IMR-90 (cell line): ENCODE data around the gene MGAT3. TPM values are rescaled to one million over a fixed set of nuclear protein-coding genes. Genes with fewer than 3 reads are reported as not detected.

ENCODE experiments used
- ATAC-seq: fragments of 200-7000 bp; cut with Tn5 transposase; 2 replicates; pipeline ENCODE4 v1.9.1; 2020; ENCODE audit warnings: low read depth, mild to moderate bottlenecking, moderate library complexity
- BruUV-seq: library from RNA; stranded (reverse); fragments of 400-500 nt; replicated peaks from 2 replicates; lab custom pipeline; 2021; lab: Mats Ljungman, UMichigan
- CTCF ChIA-PET: fragments of 300-600 bp; formaldehyde crosslinking; extraction: SDS; loops from one replicate; lab custom pipeline; 2021; ENCODE audit warnings: antibody characterized with exemption; lab: Yijun Ruan, JAX
- POLR2A ChIA-PET: fragments of 300-600 bp; sonication (Branson Sonifier 250); formaldehyde crosslinking; loops from one replicate; lab custom pipeline; 2022; ENCODE audit warnings: antibody characterized with exemption; ENCODE audit not compliant: unreplicated experiment; lab: Charles Lee
- DNase-seq: peaks from one replicate; pipeline ENCODE4 v3.0.0; 2013
- H2AFZ ChIP-seq: replicated peaks from 2 replicates; pipeline ENCODE3; 2013; ENCODE audit warnings: low read length, mild to moderate bottlenecking; ENCODE audit not compliant: poor library complexity
- H2AK5ac ChIP-seq: 2 replicates; pipeline ENCODE4 v1.6.1; 2013; ENCODE audit warnings: low read depth, low read length, inconsistent platforms
- H2AK9ac ChIP-seq: replicated peaks from 2 replicates; pipeline ENCODE3; 2013; ENCODE audit warnings: mild to moderate bottlenecking, low read depth, low read length, moderate library complexity; ENCODE audit not compliant: poor library complexity
- H2BK120ac ChIP-seq: 2 replicates; pipeline ENCODE4 v1.6.1; 2013; ENCODE audit warnings: low read depth, low read length, inconsistent platforms
- H2BK15ac ChIP-seq: 3 replicates; pipeline ENCODE4 v1.6.1; 2013; ENCODE audit warnings: low read depth, low read length, inconsistent platforms
- H2BK20ac ChIP-seq: 2 replicates; pipeline ENCODE4 v1.6.1; 2013; ENCODE audit warnings: low read depth, mild to moderate bottlenecking, inconsistent platforms, low read length, moderate library complexity
- H2BK5ac ChIP-seq: 2 replicates; pipeline ENCODE4 v1.6.1; 2013; ENCODE audit warnings: mild to moderate bottlenecking, low read depth, low read length, inconsistent platforms; ENCODE audit not compliant: poor library complexity, severe bottlenecking
- H3K14ac ChIP-seq: replicated peaks from 2 replicates; pipeline ENCODE4 v1.6.1; 2013; ENCODE audit warnings: low read depth, low read length, inconsistent platforms
- H3K18ac ChIP-seq: 2 replicates; pipeline ENCODE4 v1.6.1; 2013; ENCODE audit warnings: low read depth, low read length, control low read depth
- H3K23ac ChIP-seq: 2 replicates; pipeline ENCODE4 v1.6.1; 2013; ENCODE audit warnings: low read depth, low read length, inconsistent platforms
- H3K27ac ChIP-seq: 2 replicates; pipeline ENCODE4 v1.5.1; 2013; ENCODE audit warnings: mild to moderate bottlenecking, control low read depth, low read length; ENCODE audit not compliant: insufficient read depth
- H3K27me3 ChIP-seq: 2 replicates; pipeline ENCODE4 v1.6.1; 2013; ENCODE audit warnings: low read length; ENCODE audit not compliant: control insufficient read depth, insufficient read depth
- H3K36me3 ChIP-seq: 2 replicates; pipeline ENCODE4 v1.6.1; 2013; ENCODE audit warnings: low read length, mixed read lengths; ENCODE audit not compliant: control insufficient read depth, insufficient read depth
- H3K4ac ChIP-seq: 2 replicates; pipeline ENCODE4 v1.6.1; 2013; ENCODE audit warnings: low read depth, low read length, inconsistent platforms
- H3K4me1 ChIP-seq: 2 replicates; pipeline ENCODE4 v1.6.1; 2013; ENCODE audit warnings: low read length, mixed read lengths; ENCODE audit not compliant: control insufficient read depth, insufficient read depth
- H3K4me2 ChIP-seq: 2 replicates; pipeline ENCODE4 v1.6.1; 2013; ENCODE audit warnings: low read depth, mild to moderate bottlenecking, control low read depth, low read length, moderate library complexity
- H3K4me3 ChIP-seq: 2 replicates; pipeline ENCODE4 v1.5.1; 2013; ENCODE audit warnings: low read depth, mild to moderate bottlenecking, control low read depth, low read length, moderate library complexity; ENCODE audit not compliant: insufficient read depth
- H3K56ac ChIP-seq: 2 replicates; pipeline ENCODE4 v1.6.1; 2013; ENCODE audit warnings: low read length, inconsistent platforms; ENCODE audit not compliant: insufficient read depth; ENCODE audit errors: extremely low read depth
- H3K79me1 ChIP-seq, 2 experiments: 2 replicates each; pipeline ENCODE4 v1.6.1; 2013; ENCODE audit warnings: low read length in 2 of 2, inconsistent platforms in 1 of 2, low read depth in 1 of 2
- H3K9ac ChIP-seq: 2 replicates; pipeline ENCODE4 v1.6.1; 2013; ENCODE audit warnings: low read depth, low read length, control low read depth
- H3K9me1 ChIP-seq: 2 replicates; pipeline ENCODE4 v1.6.1; 2013; ENCODE audit warnings: low read length, inconsistent platforms; ENCODE audit not compliant: insufficient read depth
- H3K9me3 ChIP-seq: 2 replicates; pipeline ENCODE4 v1.6.1; 2013; ENCODE audit warnings: low read length; ENCODE audit not compliant: control insufficient read depth, insufficient read depth
- H4K20me1 ChIP-seq: 2 replicates; pipeline ENCODE4 v1.6.1; 2013; ENCODE audit warnings: low read length, inconsistent platforms; ENCODE audit not compliant: insufficient read depth
- H4K5ac ChIP-seq: 2 replicates; pipeline ENCODE4 v1.6.1; 2013; ENCODE audit warnings: mild to moderate bottlenecking, low read depth, low read length, control low read depth
- H4K8ac ChIP-seq, 2 experiments: 2 replicates each; pipeline ENCODE4 v1.6.1; 2013; ENCODE audit warnings: low read depth in 2 of 2, low read length in 2 of 2, control low read depth in 1 of 2, inconsistent platforms in 1 of 2
- H4K91ac ChIP-seq: 2 replicates; pipeline ENCODE4 v1.6.1; 2013; ENCODE audit warnings: low read depth, low read length, inconsistent platforms; ENCODE audit not compliant: insufficient read depth
- BHLHE40 ChIP-seq: fragments of 150-350 bp; IDR thresholded peaks from 2 replicates; pipeline ENCODE4 v1.6.1; 2016; ENCODE audit warnings: mild to moderate bottlenecking, low read depth, low read length
- CEBPB ChIP-seq: IDR thresholded peaks from 2 replicates; pipeline ENCODE4 v1.6.1; 2012; ENCODE audit warnings: low read depth, low read length, improper control_type of control experiment
- CHD1 ChIP-seq: IDR thresholded peaks from 2 replicates; pipeline ENCODE4 v1.6.1; 2012; ENCODE audit warnings: low read depth, low read length, improper control_type of control experiment
- CTCF ChIP-seq: conservative IDR thresholded peaks from 2 replicates; pipeline ENCODE4 v1.5.1; 2012; ENCODE audit warnings: mild to moderate bottlenecking, low read depth, low read length, improper control_type of control experiment
- ELK1 ChIP-seq: fragments of 150-350 bp; IDR thresholded peaks from 2 replicates; pipeline ENCODE4 v1.6.1; 2016; ENCODE audit warnings: low read depth, mild to moderate bottlenecking, low read length, moderate library complexity, borderline replicate concordance
- FOS ChIP-seq: fragments of 150-350 bp; IDR thresholded peaks from 2 replicates; pipeline ENCODE4 v1.6.1; 2016; ENCODE audit warnings: low read depth, low read length
- MAFK ChIP-seq: IDR thresholded peaks from 2 replicates; pipeline ENCODE4 v1.6.1; 2012; ENCODE audit warnings: low read depth, low read length, improper control_type of control experiment
- MAZ ChIP-seq: IDR thresholded peaks from 2 replicates; pipeline ENCODE4 v1.6.1; 2012; ENCODE audit warnings: low read depth, mild to moderate bottlenecking, low read length, improper control_type of control experiment, moderate library complexity, borderline replicate concordance
- MXI1 ChIP-seq: IDR thresholded peaks from 2 replicates; pipeline ENCODE4 v1.6.1; 2012; ENCODE audit warnings: low read depth, mild to moderate bottlenecking, low read length, moderate library complexity, borderline replicate concordance
- NFE2L2 ChIP-seq: fragments of 150-350 bp; IDR thresholded peaks from 2 replicates; pipeline ENCODE4 v1.6.1; 2016; ENCODE audit warnings: low read depth, mild to moderate bottlenecking, low read length
- POLR2A ChIP-seq: IDR thresholded peaks from 2 replicates; pipeline ENCODE4 v1.6.1; 2012; ENCODE audit warnings: mild to moderate bottlenecking, low read depth, low read length
- RAD21 ChIP-seq: IDR thresholded peaks from 2 replicates; pipeline ENCODE4 v1.6.1; 2012; ENCODE audit warnings: low read length, improper control_type of control experiment
- RCOR1 ChIP-seq: IDR thresholded peaks from 2 replicates; pipeline ENCODE4 v1.6.1; 2012; ENCODE audit warnings: mild to moderate bottlenecking, low read length, improper control_type of control experiment; ENCODE audit not compliant: insufficient replicate concordance
- RFX5 ChIP-seq: IDR thresholded peaks from 2 replicates; pipeline ENCODE4 v1.8.0; 2012; ENCODE audit warnings: low read depth, mild to moderate bottlenecking, low read length, moderate library complexity
- SMC3 ChIP-seq: fragments of 150-350 bp; IDR thresholded peaks from 2 replicates; pipeline ENCODE4 v1.6.1; 2016; ENCODE audit warnings: low read depth, mild to moderate bottlenecking, antibody characterized with exemption, low read length, moderate library complexity
- USF2 ChIP-seq: fragments of 150-350 bp; IDR thresholded peaks from 2 replicates; pipeline ENCODE4 v1.6.1; 2017; ENCODE audit warnings: mild to moderate bottlenecking, antibody characterized with exemption, low read length, low read depth
- WGBS, 2 experiments: methylation state at CpG; one replicate each; pipeline versions ENCODE4 v1.1.5 to v1.1.7; 2013; ENCODE audit warnings: missing lambda C conversion rate in 2 of 2; ENCODE audit not compliant: insufficient read length in 1 of 2; ENCODE audit errors: extremely low coverage in 2 of 2; 5-methylcytosine and 5-hydroxymethylcytosine counted together
- dilution Hi-C: fragments of 300-500 bp; cut with HindIII; formaldehyde crosslinking; loops from one replicate; pipeline ENCODE4 v1.14.3; 2018; ENCODE audit warnings: low sequenced_read_pairs; ENCODE audit not compliant: unreplicated experiment
- in situ Hi-C: fragments of 300-500 bp; cut with MboI; formaldehyde crosslinking; loops from 3 replicates; pipeline ENCODE4 v1.14.3; 2019; ENCODE audit warnings: low sequenced_read_pairs, inconsistent platforms, mixed read lengths
- intact Hi-C: fragments of 100-400 bp; cut with micrococcal nuclease; formaldehyde crosslinking; loops from 2 replicates; pipeline ENCODE4 v1.10.0; 2022
- polyA plus RNA-seq, 3 experiments: library from polyadenylated mRNA; depleted of rRNA; stranded (reverse); fragments of >200 nt; gene quantifications; 2 replicates each; pipeline ENCODE4 v1.2.3, GENCODE V29; 2012; ENCODE audit warnings: low replicate concordance in 1 of 3
- total RNA-seq: library from RNA; depleted of rRNA; stranded (reverse); fragments of >200 nt; gene quantifications from 2 replicates; pipeline ENCODE4 v1.2.3, GENCODE V29; 2012

Gene MGAT3
- total and polyA plus RNA-seq, 2 of the 4 experiments (the other 2 are of a cell fraction) = 0.36 to 1.1 TPM

GRCh38 chr22:39477542-39477941 is 20.7 kb downstream of the MGAT3 start:
- WGBS, 2 experiments = 100% methylated on average over 1 of the region's 9 CpGs; no CpG with 5 or more reads in 1 of the 2 experiments
- dilution Hi-C loops = no loop called here
- H4K91ac ChIP-seq = no peak overlapping the region
- no peak overlapping the region for H3K14ac ChIP-seq
- H3K56ac ChIP-seq = no peak overlapping the region
- no peak for TF ChIP-seq RFX5
- TF ChIP-seq BHLHE40 = no peak
- no peak for TF ChIP-seq MAZ
- TF ChIP-seq FOS = no peak
- no peak for TF ChIP-seq CHD1
- no peak for TF ChIP-seq NFE2L2
- no peak for TF ChIP-seq CTCF
- TF ChIP-seq SMC3 = no peak
- TF ChIP-seq CEBPB = no peak
- TF ChIP-seq ELK1 = no peak
- no peak for TF ChIP-seq MXI1
- TF ChIP-seq POLR2A = no peak
- no peak for TF ChIP-seq USF2
- no peak for TF ChIP-seq RAD21
- no peak for TF ChIP-seq MAFK
- TF ChIP-seq RCOR1 = no peak
- H3K18ac ChIP-seq = no peak overlapping the region
- H3K4me3 ChIP-seq = no peak overlapping the region
- H2BK120ac ChIP-seq = no peak overlapping the region
- intact Hi-C loops = no loop called here
- H3K9me3 ChIP-seq = no peaks in the 10 kb centered on the region
- no peak overlapping the region for H2BK5ac ChIP-seq
- H2AK5ac ChIP-seq = no peak overlapping the region
- no peak overlapping the region for H2AK9ac ChIP-seq
- H3K4me1 ChIP-seq = peaks cover 20% of the 10 kb centered on the region
- H4K5ac ChIP-seq = no peak overlapping the region
- CTCF ChIA-PET = no interaction called here
- no peak for ATAC-seq
- no peak overlapping the region for H3K23ac ChIP-seq
- no peaks in the 10 kb centered on the region for H4K20me1 ChIP-seq
- H2BK15ac ChIP-seq = no peak overlapping the region
- no peak overlapping the region for H4K8ac ChIP-seq
- H3K27ac ChIP-seq = no peak overlapping the region
- H3K36me3 ChIP-seq = no peaks in the 10 kb centered on the region
- H2AFZ ChIP-seq = peak overlapping the region; percentile 27
- POLR2A ChIA-PET = no interaction called here
- H3K4ac ChIP-seq = no peak overlapping the region
- no peak for DNase-seq
- H3K79me1 ChIP-seq = no peaks in the 10 kb centered on the region
- in situ Hi-C loops = no loop called here
- H3K27me3 ChIP-seq = peaks cover 8% of the 10 kb centered on the region; the same call in 1 of the 2 replicates
- no peak overlapping the region for H3K4me2 ChIP-seq
- H3K9me1 ChIP-seq = peaks cover 14% of the 10 kb centered on the region
- H3K9ac ChIP-seq = no peak overlapping the region
- BruUV-seq = no TSS peak
- no peak overlapping the region for H2BK20ac ChIP-seq
